Esophagus mucosa (tissue), 1 donor: ENCODE measurements around the gene AMMECR1. TPM values are rescaled to one million over a fixed set of nuclear protein-coding genes. Genes with fewer than 3 reads are reported as not detected.
A peak's percentile ranks its signal among the peaks of the same experiment; 100 is the strongest.

Experiments used
- ATAC-seq: fragments of 200-7000 bp; cut with Tn5 transposase; one replicate; pipeline ENCODE4 v1.9.1; 2020
- total RNA-seq: library from RNA; stranded (reverse); gene quantifications from one replicate; pipeline ENCODE4 v1.2.4, GENCODE V29; 2023
- donor health status: DM: yes; HTN: yes; CAD: no.

AMMECR1 gene
- total RNA-seq, 1 donor from 2014 or later: 17.5 TPM

DNA sequence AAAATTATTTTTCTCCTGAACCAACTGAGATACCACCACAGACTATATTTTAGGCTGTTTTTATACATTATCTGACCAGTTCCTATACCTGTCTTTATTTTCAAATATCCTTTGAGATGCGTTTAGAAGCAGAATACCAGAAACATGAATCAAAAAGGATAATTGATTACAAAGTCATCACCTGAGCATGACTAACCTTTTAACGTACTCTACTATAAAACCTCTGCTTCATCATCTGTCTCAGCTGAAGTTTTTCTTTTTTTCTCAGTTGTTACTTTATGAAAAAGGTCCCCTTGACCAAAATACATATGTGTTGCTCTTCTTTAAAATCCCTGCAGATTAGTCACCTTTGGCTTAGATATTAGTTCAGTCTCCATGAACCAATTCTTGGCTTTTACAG lies 109.8 kb downstream of the AMMECR1 start:
- ATAC-seq: no peak

DNA sequence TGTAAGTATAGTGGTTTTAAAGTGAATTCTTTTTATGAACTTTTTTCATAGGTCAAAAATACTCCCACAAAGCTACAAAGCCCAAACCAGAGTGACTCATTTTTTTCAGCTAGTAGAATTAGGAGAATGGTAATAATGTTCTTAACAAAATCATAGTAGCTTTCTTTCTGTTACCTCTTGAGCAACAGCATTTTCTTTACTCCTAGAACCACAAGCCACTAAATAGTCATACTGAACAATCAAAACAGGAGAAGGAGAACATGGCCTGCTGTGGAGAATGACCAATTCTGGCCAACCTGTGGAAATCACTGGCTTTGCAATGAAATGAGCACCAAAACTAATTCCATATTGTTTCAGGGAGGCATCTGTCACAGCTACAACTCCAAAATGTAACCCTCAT lies 112.9 kb downstream of the AMMECR1 start:
- ATAC-seq: no peak

GRCh38 chrX:110201799-110202198 lies 116.1 kb downstream of the AMMECR1 start:
- ATAC-seq: no peak

- ATAC-seq: no peak
These were observed 122.9 kb downstream of the AMMECR1 start for GRCh38 chrX:110194977-110195376.

DNA sequence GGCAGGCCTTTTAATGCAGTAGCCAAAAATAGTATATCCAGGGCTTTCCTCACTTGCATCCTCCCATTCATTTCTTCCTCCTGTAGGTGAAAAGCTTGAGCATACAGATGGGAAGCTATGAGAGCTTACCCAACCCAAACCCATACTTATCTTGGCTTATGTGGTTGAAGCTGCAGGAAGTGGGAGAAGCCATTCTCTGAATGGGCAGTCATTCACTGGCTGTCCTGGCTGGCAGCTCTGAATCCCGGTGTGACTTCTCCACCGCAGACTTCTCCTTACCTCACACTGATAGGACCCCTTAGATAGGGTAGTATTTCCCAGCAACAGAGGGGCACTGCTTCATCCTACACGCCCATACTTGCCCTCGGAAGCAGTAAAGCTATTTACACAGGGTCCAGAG lies 125.4 kb downstream of the AMMECR1 start:
- no peak for ATAC-seq

DNA sequence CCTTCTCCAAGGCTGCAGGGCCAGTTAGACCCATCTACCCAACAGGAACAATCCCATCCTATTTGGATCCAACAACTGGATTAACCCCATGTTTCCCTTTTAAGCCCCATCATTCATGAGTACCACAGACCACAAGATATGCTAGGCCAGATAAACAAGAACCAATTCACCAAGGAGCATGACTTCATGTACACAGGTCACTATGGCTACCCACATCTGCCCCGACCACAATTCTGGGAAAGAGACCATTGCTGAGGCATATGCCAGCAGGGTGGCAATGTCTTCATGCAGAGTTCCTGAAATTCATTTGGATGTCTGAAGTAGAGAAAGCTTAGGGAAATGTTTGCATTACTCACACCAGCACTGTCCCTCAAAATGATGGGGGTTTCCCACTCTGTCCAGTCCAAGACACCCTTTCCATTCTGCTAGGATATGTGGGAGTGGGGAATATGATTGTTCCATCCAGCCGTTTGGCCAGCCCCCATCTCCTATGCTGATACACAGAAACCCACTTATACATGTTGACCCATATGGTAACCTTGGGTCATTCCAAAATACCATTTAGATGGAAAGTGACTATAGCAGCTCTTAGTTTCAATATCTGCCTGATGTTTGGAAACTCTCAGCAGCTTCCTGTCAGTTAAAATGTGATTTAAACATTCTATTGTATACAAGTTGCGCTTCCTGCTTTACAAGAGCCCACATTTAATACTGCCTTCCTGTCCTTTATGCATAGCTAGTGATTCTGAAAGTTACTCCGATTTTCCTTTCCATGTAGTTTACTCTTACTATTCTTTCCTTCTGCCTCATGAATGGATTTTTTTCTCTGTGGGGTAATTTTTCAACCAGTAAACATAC lies 129.0 kb downstream of the AMMECR1 start:
- no peak for ATAC-seq

GRCh38 chrX:110183314-110183713 lies 134.6 kb downstream of the AMMECR1 start:
- ATAC-seq: no peak

- no peak for ATAC-seq
These were observed 135.0 kb downstream of the AMMECR1 start for GRCh38 chrX:110182865-110183264.

DNA sequence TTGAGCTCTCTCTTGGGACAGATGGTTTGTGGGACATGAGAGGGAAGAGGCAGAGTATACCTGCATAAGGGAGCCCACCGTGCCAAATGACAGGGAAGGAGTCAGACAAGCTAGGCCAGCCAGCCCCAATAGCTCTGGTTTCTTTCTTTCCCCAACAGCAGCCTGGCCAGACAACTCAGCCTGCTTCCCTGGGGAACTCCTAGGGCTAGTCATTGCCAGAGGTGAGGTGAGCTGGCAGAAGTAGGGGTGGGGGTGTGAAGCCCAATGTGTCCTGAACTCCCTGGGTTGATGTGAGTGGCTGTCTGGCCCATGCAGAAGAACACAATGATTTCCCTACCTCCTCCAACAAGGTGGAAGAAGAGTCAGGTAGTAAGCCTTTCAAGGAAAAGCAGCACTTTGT lies 135.5 kb downstream of the AMMECR1 start:
- ATAC-seq: peak; percentile 39

DNA sequence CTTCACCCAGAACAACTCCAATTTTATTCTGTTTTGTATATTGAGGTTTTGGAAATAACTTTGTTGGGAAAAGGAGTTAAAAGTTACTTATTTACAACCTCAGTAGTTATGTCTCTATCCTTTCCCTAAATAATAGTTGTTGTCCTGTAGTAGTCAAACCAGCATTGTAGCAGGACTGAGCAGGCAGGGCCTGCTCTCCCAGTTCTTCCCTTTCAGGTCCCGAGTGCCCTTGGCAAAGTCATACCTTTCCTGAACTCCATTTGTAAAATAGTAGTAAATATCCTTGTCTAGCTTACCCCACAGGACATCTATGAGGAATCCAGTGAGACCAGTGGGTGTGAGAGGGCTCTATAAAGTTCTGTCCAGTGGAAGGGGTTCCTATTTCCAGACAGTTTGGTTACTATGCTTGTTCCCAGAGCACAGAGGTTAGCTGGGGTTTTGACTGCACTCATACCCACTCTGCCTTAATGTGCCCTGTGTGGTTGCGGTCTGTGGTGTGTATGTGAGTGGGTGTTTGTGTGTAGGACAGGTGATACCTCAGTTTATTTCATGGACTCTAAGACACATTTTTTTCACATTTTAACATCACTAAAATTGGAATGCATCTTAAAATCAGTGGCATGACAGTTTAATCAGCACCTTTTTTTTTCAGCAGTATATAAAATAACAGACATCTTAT lies 136.3 kb downstream of the AMMECR1 start:
- peak; percentile 64 for ATAC-seq

- ATAC-seq: peak; percentile 37
These were observed 137.0 kb downstream of the AMMECR1 start for GRCh38 chrX:110180928-110181310.

DNA sequence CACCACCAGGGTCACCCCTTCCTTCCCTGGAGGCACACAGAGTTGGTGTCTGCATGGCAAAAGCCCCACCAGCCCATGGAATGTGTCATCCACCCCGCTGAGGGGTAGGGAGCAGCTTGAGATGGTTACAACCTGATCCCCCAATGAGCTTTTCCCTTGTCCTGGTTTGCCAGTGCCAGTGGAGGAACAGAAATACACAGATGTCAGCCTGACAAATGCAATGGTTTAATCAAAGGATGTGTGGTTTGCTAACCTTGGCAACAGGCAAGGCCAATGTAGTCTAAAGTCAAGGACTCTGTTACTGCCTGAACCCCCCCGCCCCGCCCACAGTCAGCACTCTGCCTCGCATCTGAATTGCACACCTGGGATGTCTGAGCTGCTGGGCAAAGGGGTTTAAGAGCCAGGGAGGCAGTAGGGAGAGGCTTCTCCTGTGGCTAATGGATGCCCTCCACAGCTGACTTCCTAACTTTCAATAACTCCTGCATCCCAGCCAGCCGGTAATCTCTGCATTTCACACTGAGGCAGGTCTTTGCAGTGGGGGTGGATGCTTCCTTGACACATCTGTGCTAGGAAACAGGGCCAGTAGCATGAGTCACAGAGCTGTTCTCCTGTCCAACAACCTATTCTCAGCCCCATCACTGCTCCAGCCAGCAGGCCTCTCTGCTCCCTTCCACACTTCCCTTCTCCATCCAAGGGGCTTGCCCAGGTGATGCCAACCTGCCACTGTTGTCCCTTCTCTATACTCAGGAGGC lies 137.5 kb downstream of the AMMECR1 start:
- ATAC-seq: peak; percentile 69

GRCh38 chrX:110178179-110178865 lies 139.6 kb downstream of the AMMECR1 start:
- ATAC-seq: no peak

GRCh38 chrX:110175696-110176095 lies 142.2 kb downstream of the AMMECR1 start:
- ATAC-seq: no peak

GRCh38 chrX:110175146-110175545 lies 142.7 kb downstream of the AMMECR1 start:
- ATAC-seq: no peak

DNA sequence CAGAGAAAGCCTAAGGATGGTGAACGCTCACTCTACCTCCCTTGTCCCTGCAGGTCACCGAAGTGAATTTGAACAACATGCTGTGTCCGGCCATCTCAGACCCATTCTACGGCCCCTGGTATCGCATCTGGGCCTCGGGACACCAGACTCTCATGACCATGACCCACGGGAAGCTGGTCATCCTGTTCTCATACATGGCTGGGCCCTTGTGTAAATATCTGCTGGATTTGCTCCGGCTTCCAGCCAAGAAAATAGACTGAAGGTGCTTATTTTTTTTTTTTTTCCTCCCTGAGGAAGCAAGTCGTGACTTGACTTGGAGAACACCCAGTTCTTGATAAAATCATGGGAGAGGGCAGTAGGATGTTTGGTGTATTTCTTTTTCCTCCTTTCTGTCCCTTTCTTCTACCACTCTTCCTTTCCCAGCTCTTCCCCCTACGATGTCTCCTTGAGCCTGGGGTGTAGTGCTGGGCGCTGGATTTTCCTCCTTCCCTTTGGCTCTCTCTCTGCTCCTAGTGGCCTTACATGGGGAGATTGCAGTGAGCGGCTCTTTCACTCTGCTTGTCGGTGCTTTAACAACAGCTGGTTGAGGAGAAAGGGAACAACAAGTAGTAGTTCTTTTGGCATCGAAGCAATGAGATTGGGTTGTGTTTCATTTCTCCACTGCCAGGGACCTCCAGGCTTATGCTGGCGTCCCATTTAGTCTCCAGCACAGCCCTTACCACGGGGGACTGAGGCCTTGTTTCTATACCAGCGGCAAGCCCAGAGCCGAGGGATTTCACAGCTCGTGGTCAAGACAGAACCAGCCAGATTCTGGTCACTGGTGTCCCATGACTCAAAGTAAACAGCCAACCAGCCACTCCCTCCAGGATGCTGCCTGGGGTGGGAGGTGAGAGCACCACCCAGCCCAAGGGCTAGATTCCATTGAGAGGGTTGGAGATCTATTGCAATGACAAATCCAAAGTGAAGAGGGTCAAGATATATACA lies 144.4 kb downstream of the AMMECR1 start:
- peak; percentile 57 for ATAC-seq

DNA sequence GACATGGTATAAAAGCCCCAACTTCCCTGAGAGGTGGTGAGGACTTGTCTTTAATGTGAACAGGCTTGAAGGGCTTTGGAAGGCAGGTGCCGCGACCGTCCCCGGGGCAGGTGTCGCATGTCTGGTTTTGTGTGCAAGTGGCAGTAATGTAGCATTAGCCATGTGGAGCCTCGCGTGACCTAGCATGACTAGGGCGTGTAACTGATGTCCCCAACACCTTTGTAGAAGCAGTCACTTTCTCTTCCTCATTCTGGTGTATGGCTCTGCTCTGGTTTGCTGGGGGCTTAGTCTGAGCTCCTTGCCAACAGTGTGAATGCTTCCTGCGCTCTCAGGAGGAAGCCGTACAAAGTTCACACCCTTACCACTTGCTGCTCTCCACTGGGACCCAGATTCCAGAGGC lies 145.7 kb downstream of the AMMECR1 start:
- ATAC-seq: peak; percentile 44

GRCh38 chrX:110171442-110171841 lies 146.4 kb downstream of the AMMECR1 start:
- ATAC-seq: no peak

- no peak for ATAC-seq
These were observed 147.9 kb downstream of the AMMECR1 start for GRCh38 chrX:110170029-110170428.

GRCh38 chrX:110168585-110168984 lies 149.3 kb downstream of the AMMECR1 start:
- no peak for ATAC-seq

DNA sequence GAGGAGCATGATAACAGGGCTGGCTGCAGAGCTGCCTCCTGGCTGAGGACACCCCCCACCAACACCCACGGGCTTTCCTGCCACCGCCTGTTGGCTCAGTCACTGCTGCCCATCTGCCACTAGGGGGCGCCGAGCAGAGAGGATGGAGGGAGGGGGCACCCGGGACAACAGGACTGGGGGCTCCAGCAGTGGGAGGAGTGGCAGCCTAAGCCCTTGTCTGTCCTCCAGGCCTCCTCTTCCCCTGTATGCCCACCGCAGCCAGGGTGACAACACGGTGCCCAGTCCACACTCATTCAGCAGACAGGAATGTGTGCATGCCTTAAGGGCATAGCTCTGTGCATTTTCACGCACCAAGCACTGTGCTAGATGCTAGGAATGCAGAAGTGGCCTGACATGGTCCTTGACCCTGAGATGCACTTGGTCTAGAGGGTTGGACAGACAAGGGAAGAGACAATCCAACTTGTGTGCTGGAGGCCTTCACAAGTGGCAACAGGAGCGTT lies 149.9 kb downstream of the AMMECR1 start:
- ATAC-seq: peak; percentile 47
